Measurements from ENCODE around the gene SSBP4.
A peak's percentile ranks its signal among the peaks of the same experiment; 100 is the strongest.
"Not testable (repeated sequence)": the region's sequence is repeated elsewhere in the genome, so short reads cannot be mapped to it uniquely, and the experiment has no call there.

SSBP4 gene

GRCh38 chr19:18419195-18419698 lies at the start of gene SSBP4:
Gene SSBP4 (plus strand): TSS chr19:18419398. CDS start chr19:18419649, 251 bp downstream.
- no peak for DNase-seq

GRCh38 chr19:18373407-18373891 lies 45.7 kb upstream of the SSBP4 start:
- DNase-seq, result no peak

- DNase-seq, result peak; percentile 76
Measured at GRCh38 chr19:18373892-18374629, 45.1 kb upstream of the SSBP4 start.

GRCh38 chr19:18377026-18377425 lies 42.2 kb upstream of the SSBP4 start:
- DNase-seq, result peak; percentile 23

GRCh38 chr19:18379803-18380747 lies 39.1 kb upstream of the SSBP4 start:
- DNase-seq, result no peak

GRCh38 chr19:18380843-18381242 lies 38.4 kb upstream of the SSBP4 start:
- DNase-seq, result no peak

GRCh38 chr19:18383622-18384021 lies 35.6 kb upstream of the SSBP4 start:
- not testable (repeated sequence) for DNase-seq

- no peak for DNase-seq
Measured at GRCh38 chr19:18384775-18385174, 34.4 kb upstream of the SSBP4 start.

- DNase-seq, result no peak
Measured at GRCh38 chr19:18385359-18385674, 33.9 kb upstream of the SSBP4 start.

- DNase-seq, result no peak
Measured at GRCh38 chr19:18385675-18386542, 33.3 kb upstream of the SSBP4 start, which contains the start of gene GDF15. Gene GDF15 (plus strand): TSS chr19:18386158. CDS start chr19:18386190, 32 bp downstream.

GRCh38 chr19:18386543-18387271 lies 32.5 kb upstream of the SSBP4 start:
- DNase-seq, result no peak

- DNase-seq, result peak; percentile 71
Measured at GRCh38 chr19:18388100-18388959, 30.9 kb upstream of the SSBP4 start.

- no peak for DNase-seq
Measured at GRCh38 chr19:18388960-18389725, 30.1 kb upstream of the SSBP4 start.

GRCh38 chr19:18389726-18390064 lies 29.5 kb upstream of the SSBP4 start:
- no peak for DNase-seq

GRCh38 chr19:18390065-18390907 lies 28.9 kb upstream of the SSBP4 start:
- no peak for DNase-seq

- no peak for DNase-seq
Measured at GRCh38 chr19:18391509-18392075, 27.6 kb upstream of the SSBP4 start.

- DNase-seq, result no peak
Measured at GRCh38 chr19:18392417-18392816, 26.8 kb upstream of the SSBP4 start.

GRCh38 chr19:18392926-18393325 lies 26.3 kb upstream of the SSBP4 start:
- no peak for DNase-seq

GRCh38 chr19:18393836-18394235 lies 25.4 kb upstream of the SSBP4 start:
- DNase-seq, result no peak

Data from DMS79 (cell line).